22Rv1 (cell line): ENCODE measurements around the gene APC2.
"Not testable (repeated sequence)": the region's sequence is repeated elsewhere in the genome, so short reads cannot be mapped to it uniquely, and the experiment has no call there.

ENCODE experiments used
- H3K27ac ChIP-seq: fragments of 450-650 bp; 2 replicates; pipeline ENCODE4 v1.5.1; 2017
- ZFX ChIP-seq: fragments of 450-650 bp; IDR thresholded peaks from 2 replicates; pipeline ENCODE4 v1.6.1; 2017; ENCODE audit warnings: antibody characterized with exemption, borderline replicate concordance
- TF ChIP-seq, protein P1 (sequence below): fragments of 450-650 bp; IDR thresholded peaks from 2 replicates; pipeline ENCODE4 v1.5.1; 2017; ENCODE audit warnings: mild to moderate bottlenecking

The APC2 gene

DNA sequence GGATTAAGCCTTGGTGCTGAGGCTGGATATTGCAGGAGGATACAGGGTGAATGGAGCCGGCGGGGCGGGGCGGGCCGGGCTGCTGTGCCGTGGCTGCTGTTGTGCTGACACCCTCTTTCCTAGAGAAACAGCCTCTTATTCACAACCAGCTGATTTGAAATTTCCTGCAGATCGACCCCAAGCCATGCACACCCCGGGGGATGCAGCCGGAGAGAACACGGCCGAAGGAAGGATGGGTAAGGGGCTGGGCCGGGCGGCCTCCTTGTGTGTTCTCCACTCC is 31.5 kb upstream of the APC2 start:
- TF ChIP-seq, protein P1, sequence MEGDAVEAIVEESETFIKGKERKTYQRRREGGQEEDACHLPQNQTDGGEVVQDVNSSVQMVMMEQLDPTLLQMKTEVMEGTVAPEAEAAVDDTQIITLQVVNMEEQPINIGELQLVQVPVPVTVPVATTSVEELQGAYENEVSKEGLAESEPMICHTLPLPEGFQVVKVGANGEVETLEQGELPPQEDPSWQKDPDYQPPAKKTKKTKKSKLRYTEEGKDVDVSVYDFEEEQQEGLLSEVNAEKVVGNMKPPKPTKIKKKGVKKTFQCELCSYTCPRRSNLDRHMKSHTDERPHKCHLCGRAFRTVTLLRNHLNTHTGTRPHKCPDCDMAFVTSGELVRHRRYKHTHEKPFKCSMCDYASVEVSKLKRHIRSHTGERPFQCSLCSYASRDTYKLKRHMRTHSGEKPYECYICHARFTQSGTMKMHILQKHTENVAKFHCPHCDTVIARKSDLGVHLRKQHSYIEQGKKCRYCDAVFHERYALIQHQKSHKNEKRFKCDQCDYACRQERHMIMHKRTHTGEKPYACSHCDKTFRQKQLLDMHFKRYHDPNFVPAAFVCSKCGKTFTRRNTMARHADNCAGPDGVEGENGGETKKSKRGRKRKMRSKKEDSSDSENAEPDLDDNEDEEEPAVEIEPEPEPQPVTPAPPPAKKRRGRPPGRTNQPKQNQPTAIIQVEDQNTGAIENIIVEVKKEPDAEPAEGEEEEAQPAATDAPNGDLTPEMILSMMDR, result no peak
- TF ChIP-seq ZFX, result no peak
- no peak overlapping the region for H3K27ac ChIP-seq

DNA sequence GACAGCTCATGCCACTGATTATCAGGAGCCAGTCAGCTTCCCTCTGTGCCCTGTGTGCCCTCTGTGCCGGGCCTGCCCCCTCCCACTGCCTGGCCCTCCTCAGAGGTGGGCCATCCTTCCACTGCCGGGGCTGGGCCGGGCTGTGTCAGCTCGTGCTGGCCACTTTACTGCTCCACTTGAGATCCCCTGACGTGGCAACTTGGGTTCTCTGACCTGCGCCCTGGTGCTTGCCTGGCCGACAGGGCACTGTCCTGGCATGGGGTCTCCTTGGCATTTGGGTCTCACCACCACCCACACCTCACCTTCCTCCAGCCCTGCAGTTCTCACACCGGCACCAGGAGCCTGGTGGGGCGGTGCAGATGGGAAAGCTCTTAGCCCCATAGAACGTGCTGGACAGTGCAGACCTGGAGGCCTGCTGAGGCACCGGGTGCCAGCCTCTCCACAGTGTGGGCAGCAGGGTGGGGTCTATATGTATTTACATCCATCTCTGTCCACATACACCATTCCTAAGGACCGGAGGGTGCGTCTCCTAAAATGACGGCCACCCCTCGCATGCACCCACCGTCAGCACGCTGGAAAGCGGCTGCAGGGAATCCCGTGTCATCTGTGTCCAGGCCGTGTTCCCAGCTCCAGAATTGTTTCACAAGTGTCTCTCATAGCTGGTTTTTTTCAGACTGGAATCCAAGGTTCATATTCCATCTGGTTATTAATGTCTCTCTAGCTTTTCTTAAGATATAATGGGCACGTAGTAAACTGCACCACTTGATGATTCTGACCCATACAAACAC is 30.8 kb upstream of the APC2 start:
- no peak for TF ChIP-seq ZFX
- TF ChIP-seq, protein P1, result no peak
- H3K27ac ChIP-seq, result no peak overlapping the region

DNA sequence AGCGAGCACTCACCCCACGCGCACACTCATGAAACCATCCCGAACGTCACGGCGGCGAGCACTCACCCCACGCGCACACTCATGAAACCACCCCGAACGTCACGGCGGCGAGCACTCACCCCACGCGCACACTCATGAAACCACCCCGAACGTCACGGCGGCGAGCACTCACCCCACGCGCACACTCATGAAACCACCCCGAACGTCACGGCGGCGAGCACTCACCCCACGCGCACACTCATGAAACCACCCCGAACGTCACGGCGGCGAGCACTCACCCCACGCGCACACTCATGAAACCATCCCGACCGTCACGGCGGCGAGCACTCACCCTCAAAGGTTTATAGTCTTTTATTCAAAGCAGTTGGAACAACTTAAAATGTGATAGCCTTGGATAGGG is 29.8 kb upstream of the APC2 start:
- not testable (repeated sequence) for H3K27ac ChIP-seq

DNA sequence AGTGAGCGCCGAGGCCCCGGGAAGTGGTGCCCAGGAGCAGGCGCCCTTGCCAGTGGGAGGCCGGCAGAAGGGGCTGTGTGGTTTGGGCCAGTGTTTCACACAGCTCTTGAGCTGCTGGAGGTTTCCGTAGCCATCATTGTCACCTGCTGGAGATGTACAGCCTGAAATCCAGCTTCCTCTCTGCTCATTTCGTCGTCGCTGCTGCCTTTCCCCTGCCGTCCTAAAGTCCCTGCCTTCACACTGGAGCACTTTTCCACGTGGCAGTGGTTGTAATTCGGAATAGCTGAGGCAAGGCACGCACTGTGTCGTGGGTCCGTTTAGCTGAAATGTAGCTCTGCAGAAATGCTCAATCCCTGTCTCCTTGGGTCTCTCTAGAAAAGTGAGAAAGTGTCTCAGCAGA is 29.3 kb upstream of the APC2 start:
- TF ChIP-seq, protein P1, result no peak
- no peak for TF ChIP-seq ZFX
- H3K27ac ChIP-seq, result 0 out of 2 replicates have a peak overlapping the region, but pooled peaks have one; percentile 1

DNA sequence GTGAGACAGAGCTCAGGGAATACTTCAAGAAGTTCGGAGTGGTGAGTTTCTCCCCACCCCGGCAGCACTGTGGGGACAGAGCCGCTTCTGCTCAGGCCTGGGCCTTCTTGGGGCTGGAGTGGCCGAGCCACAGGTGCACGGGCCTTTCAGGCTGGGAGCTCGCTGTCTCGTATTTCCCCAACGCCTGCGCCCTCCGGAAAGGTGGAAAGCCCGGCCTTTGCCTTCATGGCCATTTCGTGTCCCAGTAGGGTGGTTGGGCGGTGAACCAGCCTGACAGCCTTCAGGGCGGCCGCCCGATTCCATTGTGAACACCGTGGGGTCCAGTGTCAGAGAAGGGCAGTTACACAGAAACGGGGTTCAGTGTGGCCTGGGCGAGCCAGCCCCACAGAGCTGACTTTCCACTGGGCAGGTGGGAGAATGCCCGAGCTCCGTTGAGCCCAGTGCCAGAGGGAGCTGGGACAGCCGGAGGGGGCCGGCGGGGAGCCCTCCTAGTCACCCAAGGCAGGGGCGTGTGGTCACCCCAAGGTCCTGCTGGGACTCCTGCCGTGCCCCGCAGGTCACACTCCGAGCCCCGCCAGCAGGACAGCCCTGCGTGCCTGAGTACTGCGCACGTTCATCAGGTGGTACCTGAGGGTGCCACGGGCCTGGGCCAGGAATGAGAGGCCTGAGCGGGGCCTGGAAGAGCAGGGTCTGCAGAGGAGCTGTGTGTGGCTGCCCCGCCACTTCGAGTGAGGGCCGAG is 28.5 kb upstream of the APC2 start:
- H3K27ac ChIP-seq, result peak overlapping the region; percentile 1; the same call in 1 of the 2 replicates
- TF ChIP-seq, protein P1, result no peak
- no peak for TF ChIP-seq ZFX

DNA sequence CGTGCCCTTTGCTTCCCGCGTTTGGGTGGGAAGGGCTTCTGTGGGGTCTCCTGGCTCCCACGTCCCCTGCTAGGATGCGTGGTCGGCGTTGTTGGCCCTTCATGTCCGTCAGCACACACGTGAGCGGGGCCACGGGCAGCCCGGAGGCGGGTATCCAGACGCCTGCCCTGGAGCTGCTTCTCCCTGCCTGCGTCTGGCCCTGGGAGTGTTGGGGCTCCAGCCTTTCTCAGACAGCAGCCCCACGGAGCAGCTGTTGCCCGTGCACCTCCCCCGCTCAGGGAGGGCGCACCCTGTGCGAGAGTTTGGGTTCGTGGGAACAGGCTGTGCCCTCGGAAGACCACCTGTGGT is 28.0 kb upstream of the APC2 start:
- TF ChIP-seq, protein P1, result no peak
- no peak for TF ChIP-seq ZFX
- no peak overlapping the region; the same call in 1 of the 2 replicates for H3K27ac ChIP-seq

DNA sequence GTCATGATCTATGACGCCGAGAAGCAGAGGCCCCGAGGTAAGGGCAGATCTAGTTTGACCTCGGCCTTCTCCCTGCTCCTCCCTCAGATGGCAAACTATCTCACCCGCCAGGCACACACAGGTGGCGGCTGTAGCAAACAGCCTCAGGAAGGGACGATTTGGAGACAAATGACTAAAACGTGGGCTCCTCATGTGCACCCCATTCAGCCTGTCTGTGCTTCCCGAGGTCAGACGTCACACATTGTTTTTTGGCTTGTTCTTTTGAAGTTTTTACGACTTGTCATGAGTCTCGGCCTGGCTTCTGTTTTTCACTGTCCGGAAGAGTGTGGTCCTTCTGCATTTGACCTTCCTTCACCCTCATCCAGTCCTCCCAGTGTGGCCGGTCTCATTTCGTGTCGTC is 27.6 kb upstream of the APC2 start:
- TF ChIP-seq, protein P1, result no peak
- TF ChIP-seq ZFX, result no peak
- H3K27ac ChIP-seq, result no peak overlapping the region; the same call in 1 of the 2 replicates

DNA sequence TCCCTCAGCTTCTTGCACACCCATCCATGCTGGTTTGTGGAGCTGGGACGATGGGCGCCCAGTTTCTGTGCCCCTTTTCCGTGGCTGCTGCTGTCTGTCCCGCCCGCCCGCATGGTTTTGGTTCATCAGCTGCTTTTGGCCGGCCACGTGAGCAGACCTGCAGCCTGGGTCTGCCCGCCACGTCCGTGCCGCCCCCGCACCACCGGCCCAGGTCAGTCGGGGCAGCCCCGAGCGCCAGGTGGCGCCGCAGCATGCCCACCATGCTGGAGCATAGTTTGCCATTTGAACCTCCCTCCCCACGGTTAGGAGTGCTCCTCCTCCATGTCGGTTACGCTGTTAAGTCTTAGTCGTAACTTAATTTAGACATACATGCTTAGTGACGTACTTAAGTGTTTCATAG is 27.0 kb upstream of the APC2 start:
- H3K27ac ChIP-seq, result peak overlapping the region; percentile 47; the same call in 1 of the 2 replicates
- TF ChIP-seq ZFX, result no peak
- TF ChIP-seq, protein P1, result peak; percentile 16; the same call in 1 of the 2 replicates
